Fibroblast of skin of abdomen (primary cell): ENCODE data around the gene KIRREL3.
"Not testable (repeated sequence)": the region's sequence is repeated elsewhere in the genome, so short reads cannot be mapped to it uniquely, and the experiment has no call there.

Experiments
- DNase-seq: peaks from one replicate; pipeline ENCODE4 v3.0.0-alpha.2; 2013

Gene KIRREL3

GRCh38 chr11:126373389-126374066, 627.0 kb downstream of the KIRREL3 start:
- DNase-seq, result not testable (repeated sequence)
